Thyroid gland (tissue), 4 donors: ENCODE data around the gene AMZ2. TPM values are rescaled to one million over a fixed set of nuclear protein-coding genes. Genes with fewer than 3 reads are reported as not detected.
A peak's percentile ranks its signal among the peaks of the same experiment; 100 is the strongest.

Experiments used
- DNase-seq, 2 donors: peaks; one replicate each; pipeline ENCODE4 v3.0.0-alpha.2; 2019
- H3K27ac ChIP-seq, 3 donors: fragments of 200-600 bp; sonication (generic); 1 replicate in 2 of 3; 2 replicates in 1 of 3; pipeline ENCODE4 v1.5.1; 2016 to 2019; ENCODE audit warnings: mild to moderate bottlenecking in 1 of 3, moderate library complexity in 1 of 3
- H3K27me3 ChIP-seq: fragments of 200-600 bp; sonication (generic); one replicate; pipeline ENCODE4 v1.5.1; 2019
- H3K36me3 ChIP-seq, 2 donors: fragments of 200-600 bp; sonication (generic); one replicate each; pipeline ENCODE4 v1.5.1; 2016 to 2019
- H3K4me1 ChIP-seq, 2 donors: fragments of 200-600 bp; sonication (generic); one replicate each; pipeline ENCODE4 v1.5.1; 2017 to 2019
- H3K4me3 ChIP-seq, 3 donors: fragments of 200-600 bp; sonication (generic); replicated peaks in 1 of 3; 1 replicate in 2 of 3; 2 replicates in 1 of 3; pipeline ENCODE4 v1.5.1; 2016; ENCODE audit warnings: mild to moderate bottlenecking in 1 of 3
- H3K9me3 ChIP-seq: fragments of 200-600 bp; sonication (generic); one replicate; pipeline ENCODE4 v1.5.1; 2017
- POLR2A ChIP-seq, 2 donors: fragments of 450-650 bp; IDR thresholded peaks; one replicate each; pipeline ENCODE4 v1.6.1; 2017; ENCODE audit warnings: antibody characterized with exemption in 2 of 2, mild to moderate bottlenecking in 2 of 2, moderate library complexity in 1 of 2
- WGBS, 2 donors: methylation state at CpG; one replicate each; pipeline ENCODE4 v1.1.5; 2017; 5-methylcytosine and 5-hydroxymethylcytosine counted together
- intact Hi-C: fragments of 100-400 bp; cut with DNase I; formaldehyde crosslinking; loops from one replicate; pipeline ENCODE4 v1.15.1; 2023
- total RNA-seq, 4 donors: library from RNA; depleted of rRNA; stranded (reverse); fragments of >200 nt; gene quantifications; one replicate each; pipeline ENCODE4 v1.2.3, GENCODE V29; 2016
- TF ChIP-seq, protein P1 (sequence below), 6 experiments: fragments of 200-600 bp in 3 of 6; fragments of 450-650 bp in 3 of 6; sonication (generic) in 3 of 6; IDR thresholded peaks; one replicate each; pipeline ENCODE4 v1.5.1; 2016 to 2019; ENCODE audit warnings: antibody characterized with exemption in 6 of 6, mild to moderate bottlenecking in 2 of 6, inconsistent platforms in 1 of 6, moderate library complexity in 1 of 6

The AMZ2 gene, protein sequence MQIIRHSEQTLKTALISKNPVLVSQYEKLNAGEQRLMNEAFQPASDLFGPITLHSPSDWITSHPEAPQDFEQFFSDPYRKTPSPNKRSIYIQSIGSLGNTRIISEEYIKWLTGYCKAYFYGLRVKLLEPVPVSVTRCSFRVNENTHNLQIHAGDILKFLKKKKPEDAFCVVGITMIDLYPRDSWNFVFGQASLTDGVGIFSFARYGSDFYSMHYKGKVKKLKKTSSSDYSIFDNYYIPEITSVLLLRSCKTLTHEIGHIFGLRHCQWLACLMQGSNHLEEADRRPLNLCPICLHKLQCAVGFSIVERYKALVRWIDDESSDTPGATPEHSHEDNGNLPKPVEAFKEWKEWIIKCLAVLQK
- 10 to 100 TPM; 25.0 to 72.1 (median 63.1) TPM for total RNA-seq

DNA sequence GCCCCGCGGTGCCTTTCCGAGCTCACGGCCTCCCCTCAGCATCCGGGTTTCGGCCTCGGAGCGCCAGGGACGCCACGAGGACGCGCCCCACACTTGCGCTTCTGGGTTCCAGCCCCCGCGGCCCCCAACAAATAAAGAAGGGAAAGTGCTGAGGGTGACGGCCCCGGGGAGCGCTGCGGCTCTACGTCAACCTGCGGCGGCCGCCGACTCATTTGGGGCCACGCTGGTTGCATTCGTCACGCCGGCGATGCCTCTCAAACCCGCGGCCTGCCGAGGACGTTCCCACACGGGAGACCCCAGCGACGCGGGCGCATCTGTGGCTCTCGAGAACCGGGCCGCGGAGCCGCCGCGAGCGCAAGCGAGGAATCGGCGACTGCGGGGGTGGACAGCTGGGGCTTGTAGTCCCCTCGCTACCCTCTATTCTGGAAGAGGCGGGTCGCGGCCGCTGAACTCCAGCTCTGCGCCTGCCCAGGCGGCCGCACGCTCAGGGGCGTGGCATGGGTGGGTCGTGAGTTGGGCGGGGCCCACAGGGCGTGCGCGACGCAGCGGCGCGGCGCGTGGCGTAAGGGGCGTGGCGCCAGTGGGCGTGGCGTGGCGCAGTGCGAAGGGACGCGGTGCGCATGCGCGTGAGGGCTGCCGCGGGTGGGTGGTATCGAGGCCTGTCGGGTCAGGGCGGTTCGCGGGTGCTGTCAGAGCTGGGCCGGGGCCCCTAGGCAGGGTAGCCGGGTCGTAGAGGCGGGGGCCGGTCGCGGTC, at the start of gene AMZ2:
Gene AMZ2 (plus strand): TSS at position 599 of the 754 bp plus-strand sequence. CDS start 2,145 bp downstream, outside the sequence.
- TF ChIP-seq POLR2A (IDR thresholded peaks at IDR 0.05) = peak; percentile 43 to 99
- TF ChIP-seq, protein P1, sequence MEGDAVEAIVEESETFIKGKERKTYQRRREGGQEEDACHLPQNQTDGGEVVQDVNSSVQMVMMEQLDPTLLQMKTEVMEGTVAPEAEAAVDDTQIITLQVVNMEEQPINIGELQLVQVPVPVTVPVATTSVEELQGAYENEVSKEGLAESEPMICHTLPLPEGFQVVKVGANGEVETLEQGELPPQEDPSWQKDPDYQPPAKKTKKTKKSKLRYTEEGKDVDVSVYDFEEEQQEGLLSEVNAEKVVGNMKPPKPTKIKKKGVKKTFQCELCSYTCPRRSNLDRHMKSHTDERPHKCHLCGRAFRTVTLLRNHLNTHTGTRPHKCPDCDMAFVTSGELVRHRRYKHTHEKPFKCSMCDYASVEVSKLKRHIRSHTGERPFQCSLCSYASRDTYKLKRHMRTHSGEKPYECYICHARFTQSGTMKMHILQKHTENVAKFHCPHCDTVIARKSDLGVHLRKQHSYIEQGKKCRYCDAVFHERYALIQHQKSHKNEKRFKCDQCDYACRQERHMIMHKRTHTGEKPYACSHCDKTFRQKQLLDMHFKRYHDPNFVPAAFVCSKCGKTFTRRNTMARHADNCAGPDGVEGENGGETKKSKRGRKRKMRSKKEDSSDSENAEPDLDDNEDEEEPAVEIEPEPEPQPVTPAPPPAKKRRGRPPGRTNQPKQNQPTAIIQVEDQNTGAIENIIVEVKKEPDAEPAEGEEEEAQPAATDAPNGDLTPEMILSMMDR (IDR thresholded peaks at IDR 0.05) = peak in 2 of 6 experiments; percentile 2 to 9
- H3K27ac ChIP-seq = peak within 1 kb of the TSS; percentile 97 to 99 (median 98)
- H3K36me3 ChIP-seq = peaks cover 0 to 3% of the 10 kb centered on the region in 2 donors
- peak; percentile 90 to 91 for DNase-seq
- peak within 1 kb of the TSS; percentile 64 to 91 (median 90) for H3K4me3 ChIP-seq
- peaks cover 8 to 11% of the 10 kb centered on the region in 2 donors for H3K4me1 ChIP-seq
- intact Hi-C loops = no loop called here
- H3K27me3 ChIP-seq = no peaks in the 10 kb centered on the region
- no peaks in the 10 kb centered on the region for H3K9me3 ChIP-seq
- 1% methylated on average over 28 to 42 of the region's 97 CpGs for WGBS, 2 donors

DNA sequence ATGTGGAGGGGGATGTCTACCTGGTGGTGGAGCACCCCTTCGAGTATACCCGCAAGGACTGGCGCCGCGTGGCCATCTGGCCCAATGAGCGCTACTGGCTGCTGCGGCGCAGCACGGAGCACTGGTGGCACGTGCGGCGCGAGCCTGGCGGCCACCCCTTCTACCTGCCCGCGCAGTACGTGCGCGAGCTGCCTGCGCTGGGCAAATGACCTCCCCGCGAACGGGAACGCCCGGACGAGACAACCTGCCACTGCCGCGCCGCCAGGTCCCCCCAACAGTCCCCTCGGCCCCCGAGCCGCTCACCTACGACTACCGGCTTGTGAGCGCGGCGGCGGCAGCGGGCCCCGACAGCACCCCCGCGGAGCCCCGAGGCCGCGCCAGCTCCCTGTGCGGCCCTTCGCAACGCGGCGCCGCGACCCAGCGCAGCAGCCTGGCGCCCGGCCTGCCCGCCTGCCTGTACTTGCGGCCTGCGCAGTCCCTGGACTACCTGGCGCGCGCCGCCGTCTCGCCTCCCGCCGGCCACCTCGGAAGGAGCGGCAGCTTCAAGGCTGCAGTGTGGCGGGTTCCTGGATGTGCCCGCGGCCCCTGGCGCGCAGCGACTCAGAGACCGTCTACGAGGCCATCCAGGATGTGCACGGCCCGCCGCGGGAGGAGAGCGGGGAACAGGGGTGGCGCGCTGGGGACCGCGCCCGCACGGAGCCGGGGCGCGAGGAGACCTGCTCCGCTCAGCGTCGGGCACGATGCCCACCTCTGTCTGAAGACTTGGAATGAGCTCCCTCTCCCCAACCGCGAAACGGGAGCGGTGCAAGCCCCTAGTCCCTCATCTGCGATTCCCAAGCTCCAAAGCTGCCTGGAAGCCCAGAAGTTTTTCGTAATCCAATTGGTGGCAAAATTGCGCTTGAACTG, 48.7 kb upstream of the AMZ2 start:
- peak overlapping the region in 1 of 3 donors; percentile 7 for H3K4me3 ChIP-seq
- H3K36me3 ChIP-seq = no peaks in the 10 kb centered on the region
- peaks cover 9% of the 10 kb centered on the region for H3K27me3 ChIP-seq
- intact Hi-C loops = no loop called here
- H3K4me1 ChIP-seq = peaks cover 35 to 55% of the 10 kb centered on the region in 2 donors
- no peak for TF ChIP-seq POLR2A (IDR thresholded peaks at IDR 0.05)
- TF ChIP-seq, protein P1 (IDR thresholded peaks at IDR 0.05) = no peak
- no peaks in the 10 kb centered on the region for H3K9me3 ChIP-seq
- WGBS, 2 donors = 1 to 7% methylated on average over 13 to 44 of the region's 101 CpGs
- no peak overlapping the region for H3K27ac ChIP-seq
- peak in 1 of 2 donors; percentile 39 for DNase-seq

DNA sequence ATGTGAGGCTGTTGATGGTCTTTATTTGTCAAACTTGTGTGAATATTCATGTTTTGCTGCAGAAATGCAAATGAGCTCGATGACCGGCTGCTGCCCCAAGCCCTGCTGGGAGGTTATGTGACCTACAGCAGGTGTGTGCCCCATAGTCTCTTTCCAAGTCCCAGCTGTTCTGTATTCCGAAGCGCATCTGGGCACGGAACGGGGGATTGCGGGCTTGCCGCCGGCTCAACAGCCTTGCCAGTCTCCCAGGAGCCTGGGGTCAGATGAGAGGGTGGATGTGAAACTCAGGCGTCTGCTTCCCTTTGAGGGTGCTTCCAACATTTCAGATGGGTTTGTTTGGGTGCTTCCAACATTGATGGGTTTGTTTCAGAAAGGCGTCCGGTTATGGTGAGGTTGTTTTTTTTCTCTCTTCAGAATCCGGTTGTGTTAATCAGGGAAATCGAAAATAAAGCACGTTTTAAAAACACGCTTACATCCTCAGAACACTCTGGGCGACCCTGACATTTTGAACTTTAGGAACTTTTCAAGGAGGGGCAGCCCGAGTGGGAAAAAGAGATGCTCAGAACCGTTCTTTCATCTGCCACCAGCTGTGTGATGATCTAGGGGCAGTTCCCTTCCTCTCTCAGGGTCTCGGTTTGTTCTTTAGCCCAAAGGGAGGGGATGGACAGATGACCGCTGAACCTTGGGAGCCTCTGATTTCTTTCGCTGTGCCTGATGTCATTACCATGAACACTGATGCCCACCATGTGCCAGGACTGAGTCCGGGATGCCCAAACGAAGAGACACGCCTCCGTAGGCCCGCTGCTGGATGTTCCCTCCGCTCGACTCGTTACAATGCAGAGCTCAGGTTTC, 47.8 kb upstream of the AMZ2 start:
- WGBS, 2 donors = 7% methylated on average over 29 to 30 of the region's 30 CpGs
- H3K27me3 ChIP-seq = peaks cover 9% of the 10 kb centered on the region
- H3K4me1 ChIP-seq = peaks cover 40 to 61% of the 10 kb centered on the region in 2 donors

More for the DNA sequence above, 47.8 kb upstream of the AMZ2 start:
- intact Hi-C loops = no loop called here
- no peak overlapping the region for H3K27ac ChIP-seq
- H3K9me3 ChIP-seq = no peaks in the 10 kb centered on the region
- no peak for DNase-seq
- peak overlapping the region in 1 of 3 donors; percentile 13 for H3K4me3 ChIP-seq
- H3K36me3 ChIP-seq = no peaks in the 10 kb centered on the region
- TF ChIP-seq, protein P1 (IDR thresholded peaks at IDR 0.05) = no peak
- TF ChIP-seq POLR2A (IDR thresholded peaks at IDR 0.05) = no peak
